Measurements from ENCODE around the gene RTTN. TPM values are rescaled to one million over a fixed set of nuclear protein-coding genes. Genes with fewer than 3 reads are reported as not detected.

The RTTN gene
- total RNA-seq, 1 experiment from 2014 or later: 21.5 TPM

DNA sequence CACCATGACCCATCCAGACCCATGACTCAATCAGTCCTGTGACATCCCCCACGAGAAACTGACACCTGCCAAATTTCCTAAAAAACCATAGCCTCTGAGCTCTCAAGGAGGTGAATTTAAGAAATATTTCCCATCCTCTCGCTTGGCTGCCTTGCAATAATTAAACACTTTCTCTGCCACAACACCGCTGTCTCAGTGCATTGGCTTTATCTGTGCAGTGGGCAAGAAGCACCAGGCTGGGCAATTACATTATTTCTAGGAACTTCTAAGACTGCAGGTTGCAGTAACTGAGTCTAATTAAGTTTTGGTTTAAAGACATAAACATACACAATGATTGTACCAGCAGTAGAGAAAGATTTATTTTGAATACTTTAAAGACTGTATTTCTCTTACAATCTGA lies 22.0 kb upstream of the RTTN start (continued):
- TF ChIP-seq, protein P1, sequence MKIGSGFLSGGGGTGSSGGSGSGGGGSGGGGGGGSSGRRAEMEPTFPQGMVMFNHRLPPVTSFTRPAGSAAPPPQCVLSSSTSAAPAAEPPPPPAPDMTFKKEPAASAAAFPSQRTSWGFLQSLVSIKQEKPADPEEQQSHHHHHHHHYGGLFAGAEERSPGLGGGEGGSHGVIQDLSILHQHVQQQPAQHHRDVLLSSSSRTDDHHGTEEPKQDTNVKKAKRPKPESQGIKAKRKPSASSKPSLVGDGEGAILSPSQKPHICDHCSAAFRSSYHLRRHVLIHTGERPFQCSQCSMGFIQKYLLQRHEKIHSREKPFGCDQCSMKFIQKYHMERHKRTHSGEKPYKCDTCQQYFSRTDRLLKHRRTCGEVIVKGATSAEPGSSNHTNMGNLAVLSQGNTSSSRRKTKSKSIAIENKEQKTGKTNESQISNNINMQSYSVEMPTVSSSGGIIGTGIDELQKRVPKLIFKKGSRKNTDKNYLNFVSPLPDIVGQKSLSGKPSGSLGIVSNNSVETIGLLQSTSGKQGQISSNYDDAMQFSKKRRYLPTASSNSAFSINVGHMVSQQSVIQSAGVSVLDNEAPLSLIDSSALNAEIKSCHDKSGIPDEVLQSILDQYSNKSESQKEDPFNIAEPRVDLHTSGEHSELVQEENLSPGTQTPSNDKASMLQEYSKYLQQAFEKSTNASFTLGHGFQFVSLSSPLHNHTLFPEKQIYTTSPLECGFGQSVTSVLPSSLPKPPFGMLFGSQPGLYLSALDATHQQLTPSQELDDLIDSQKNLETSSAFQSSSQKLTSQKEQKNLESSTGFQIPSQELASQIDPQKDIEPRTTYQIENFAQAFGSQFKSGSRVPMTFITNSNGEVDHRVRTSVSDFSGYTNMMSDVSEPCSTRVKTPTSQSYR (CRISPR knock-in tag; IDR thresholded peaks at IDR 0.05): no peak
- TF ChIP-seq NFYB (CRISPR knock-in tag; conservative IDR thresholded peaks at IDR 0.05; ENCODE audit: low read depth): no peak
- TF ChIP-seq, protein P2, sequence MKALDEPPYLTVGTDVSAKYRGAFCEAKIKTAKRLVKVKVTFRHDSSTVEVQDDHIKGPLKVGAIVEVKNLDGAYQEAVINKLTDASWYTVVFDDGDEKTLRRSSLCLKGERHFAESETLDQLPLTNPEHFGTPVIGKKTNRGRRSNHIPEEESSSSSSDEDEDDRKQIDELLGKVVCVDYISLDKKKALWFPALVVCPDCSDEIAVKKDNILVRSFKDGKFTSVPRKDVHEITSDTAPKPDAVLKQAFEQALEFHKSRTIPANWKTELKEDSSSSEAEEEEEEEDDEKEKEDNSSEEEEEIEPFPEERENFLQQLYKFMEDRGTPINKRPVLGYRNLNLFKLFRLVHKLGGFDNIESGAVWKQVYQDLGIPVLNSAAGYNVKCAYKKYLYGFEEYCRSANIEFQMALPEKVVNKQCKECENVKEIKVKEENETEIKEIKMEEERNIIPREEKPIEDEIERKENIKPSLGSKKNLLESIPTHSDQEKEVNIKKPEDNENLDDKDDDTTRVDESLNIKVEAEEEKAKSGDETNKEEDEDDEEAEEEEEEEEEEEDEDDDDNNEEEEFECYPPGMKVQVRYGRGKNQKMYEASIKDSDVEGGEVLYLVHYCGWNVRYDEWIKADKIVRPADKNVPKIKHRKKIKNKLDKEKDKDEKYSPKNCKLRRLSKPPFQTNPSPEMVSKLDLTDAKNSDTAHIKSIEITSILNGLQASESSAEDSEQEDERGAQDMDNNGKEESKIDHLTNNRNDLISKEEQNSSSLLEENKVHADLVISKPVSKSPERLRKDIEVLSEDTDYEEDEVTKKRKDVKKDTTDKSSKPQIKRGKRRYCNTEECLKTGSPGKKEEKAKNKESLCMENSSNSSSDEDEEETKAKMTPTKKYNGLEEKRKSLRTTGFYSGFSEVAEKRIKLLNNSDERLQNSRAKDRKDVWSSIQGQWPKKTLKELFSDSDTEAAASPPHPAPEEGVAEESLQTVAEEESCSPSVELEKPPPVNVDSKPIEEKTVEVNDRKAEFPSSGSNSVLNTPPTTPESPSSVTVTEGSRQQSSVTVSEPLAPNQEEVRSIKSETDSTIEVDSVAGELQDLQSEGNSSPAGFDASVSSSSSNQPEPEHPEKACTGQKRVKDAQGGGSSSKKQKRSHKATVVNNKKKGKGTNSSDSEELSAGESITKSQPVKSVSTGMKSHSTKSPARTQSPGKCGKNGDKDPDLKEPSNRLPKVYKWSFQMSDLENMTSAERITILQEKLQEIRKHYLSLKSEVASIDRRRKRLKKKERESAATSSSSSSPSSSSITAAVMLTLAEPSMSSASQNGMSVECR (CRISPR knock-in tag; IDR thresholded peaks at IDR 0.05; ENCODE audit: borderline replicate concordance): no peak
- TF ChIP-seq TEAD4 (CRISPR knock-in tag; IDR thresholded peaks at IDR 0.05): no peak
- no peak for TF ChIP-seq ZNF396 (CRISPR knock-in tag; IDR thresholded peaks at IDR 0.05; ENCODE audit: borderline replicate concordance)
- TF ChIP-seq, protein P3, sequence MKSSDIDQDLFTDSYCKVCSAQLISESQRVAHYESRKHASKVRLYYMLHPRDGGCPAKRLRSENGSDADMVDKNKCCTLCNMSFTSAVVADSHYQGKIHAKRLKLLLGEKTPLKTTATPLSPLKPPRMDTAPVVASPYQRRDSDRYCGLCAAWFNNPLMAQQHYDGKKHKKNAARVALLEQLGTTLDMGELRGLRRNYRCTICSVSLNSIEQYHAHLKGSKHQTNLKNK (CRISPR knock-in tag; IDR thresholded peaks at IDR 0.05): no peak
- TF ChIP-seq, protein P4, sequence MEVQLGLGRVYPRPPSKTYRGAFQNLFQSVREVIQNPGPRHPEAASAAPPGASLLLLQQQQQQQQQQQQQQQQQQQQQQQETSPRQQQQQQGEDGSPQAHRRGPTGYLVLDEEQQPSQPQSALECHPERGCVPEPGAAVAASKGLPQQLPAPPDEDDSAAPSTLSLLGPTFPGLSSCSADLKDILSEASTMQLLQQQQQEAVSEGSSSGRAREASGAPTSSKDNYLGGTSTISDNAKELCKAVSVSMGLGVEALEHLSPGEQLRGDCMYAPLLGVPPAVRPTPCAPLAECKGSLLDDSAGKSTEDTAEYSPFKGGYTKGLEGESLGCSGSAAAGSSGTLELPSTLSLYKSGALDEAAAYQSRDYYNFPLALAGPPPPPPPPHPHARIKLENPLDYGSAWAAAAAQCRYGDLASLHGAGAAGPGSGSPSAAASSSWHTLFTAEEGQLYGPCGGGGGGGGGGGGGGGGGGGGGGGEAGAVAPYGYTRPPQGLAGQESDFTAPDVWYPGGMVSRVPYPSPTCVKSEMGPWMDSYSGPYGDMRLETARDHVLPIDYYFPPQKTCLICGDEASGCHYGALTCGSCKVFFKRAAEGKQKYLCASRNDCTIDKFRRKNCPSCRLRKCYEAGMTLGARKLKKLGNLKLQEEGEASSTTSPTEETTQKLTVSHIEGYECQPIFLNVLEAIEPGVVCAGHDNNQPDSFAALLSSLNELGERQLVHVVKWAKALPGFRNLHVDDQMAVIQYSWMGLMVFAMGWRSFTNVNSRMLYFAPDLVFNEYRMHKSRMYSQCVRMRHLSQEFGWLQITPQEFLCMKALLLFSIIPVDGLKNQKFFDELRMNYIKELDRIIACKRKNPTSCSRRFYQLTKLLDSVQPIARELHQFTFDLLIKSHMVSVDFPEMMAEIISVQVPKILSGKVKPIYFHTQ (CRISPR knock-in tag; IDR thresholded peaks at IDR 0.05): no peak
- no peak for TF ChIP-seq ZNF317 (CRISPR knock-in tag; IDR thresholded peaks at IDR 0.05; ENCODE audit: borderline replicate concordance, low read depth)
- TF ChIP-seq, protein P5, sequence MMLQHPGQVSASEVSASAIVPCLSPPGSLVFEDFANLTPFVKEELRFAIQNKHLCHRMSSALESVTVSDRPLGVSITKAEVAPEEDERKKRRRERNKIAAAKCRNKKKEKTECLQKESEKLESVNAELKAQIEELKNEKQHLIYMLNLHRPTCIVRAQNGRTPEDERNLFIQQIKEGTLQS (CRISPR knock-in tag; conservative IDR thresholded peaks at IDR 0.05): no peak
- TF ChIP-seq NR1H2 (CRISPR knock-in tag; IDR thresholded peaks at IDR 0.05): no peak

DNA sequence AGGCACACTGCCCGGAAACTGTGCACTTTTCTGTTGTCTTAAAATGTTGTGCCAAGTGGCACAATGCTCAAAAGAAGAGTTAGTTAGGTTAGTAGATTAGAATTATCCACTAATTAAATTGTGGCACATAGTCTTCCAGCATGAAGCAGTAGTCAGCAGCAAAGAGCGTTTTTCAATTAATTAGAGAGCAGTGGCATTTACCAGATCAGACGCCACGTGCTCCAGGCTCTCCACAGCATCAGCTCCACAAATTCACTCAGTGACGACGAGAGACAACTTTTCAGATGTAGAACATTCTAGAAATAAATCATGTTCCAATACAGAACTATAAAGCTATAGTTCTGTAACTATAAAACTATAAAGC lies 16.4 kb upstream of the RTTN start:
- Mint-ChIP-seq H3K4me3 (no peak overlapping the region), H3K27me3 (ENCODE audit: low read depth) (no peaks in the 10 kb centered on the region), H3K27ac (no peak overlapping the region), H3K36me3 (0 out of 2 replicates have a peak, but pooled peaks cover under 1% of the 10 kb centered on the region), H3K9me3 (peaks cover 5% of the 10 kb centered on the region), H3K4me1 (peaks cover 15% of the 10 kb centered on the region)
- ChIA-PET CTCF (no interaction called here), POLR2A (no interaction called here)
- ATAC-seq: no peak
- DNase-seq (ENCODE audit: low spot score): no peak
- no peak for TF ChIP-seq PRRX2 (CRISPR knock-in tag; IDR thresholded peaks at IDR 0.05)
- no peak for TF ChIP-seq TEAD4 (CRISPR knock-in tag; IDR thresholded peaks at IDR 0.05)
- TF ChIP-seq, protein P6, sequence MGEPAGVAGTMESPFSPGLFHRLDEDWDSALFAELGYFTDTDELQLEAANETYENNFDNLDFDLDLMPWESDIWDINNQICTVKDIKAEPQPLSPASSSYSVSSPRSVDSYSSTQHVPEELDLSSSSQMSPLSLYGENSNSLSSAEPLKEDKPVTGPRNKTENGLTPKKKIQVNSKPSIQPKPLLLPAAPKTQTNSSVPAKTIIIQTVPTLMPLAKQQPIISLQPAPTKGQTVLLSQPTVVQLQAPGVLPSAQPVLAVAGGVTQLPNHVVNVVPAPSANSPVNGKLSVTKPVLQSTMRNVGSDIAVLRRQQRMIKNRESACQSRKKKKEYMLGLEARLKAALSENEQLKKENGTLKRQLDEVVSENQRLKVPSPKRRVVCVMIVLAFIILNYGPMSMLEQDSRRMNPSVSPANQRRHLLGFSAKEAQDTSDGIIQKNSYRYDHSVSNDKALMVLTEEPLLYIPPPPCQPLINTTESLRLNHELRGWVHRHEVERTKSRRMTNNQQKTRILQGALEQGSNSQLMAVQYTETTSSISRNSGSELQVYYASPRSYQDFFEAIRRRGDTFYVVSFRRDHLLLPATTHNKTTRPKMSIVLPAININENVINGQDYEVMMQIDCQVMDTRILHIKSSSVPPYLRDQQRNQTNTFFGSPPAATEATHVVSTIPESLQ (CRISPR knock-in tag; IDR thresholded peaks at IDR 0.05): no peak
- TF ChIP-seq GABPB1 (CRISPR knock-in tag; IDR thresholded peaks at IDR 0.05): no peak
- TF ChIP-seq RORB (CRISPR knock-in tag; IDR thresholded peaks at IDR 0.05): no peak
- no peak for TF ChIP-seq ZNF138 (CRISPR knock-in tag; conservative IDR thresholded peaks at IDR 0.05)
- TF ChIP-seq, protein P7, sequence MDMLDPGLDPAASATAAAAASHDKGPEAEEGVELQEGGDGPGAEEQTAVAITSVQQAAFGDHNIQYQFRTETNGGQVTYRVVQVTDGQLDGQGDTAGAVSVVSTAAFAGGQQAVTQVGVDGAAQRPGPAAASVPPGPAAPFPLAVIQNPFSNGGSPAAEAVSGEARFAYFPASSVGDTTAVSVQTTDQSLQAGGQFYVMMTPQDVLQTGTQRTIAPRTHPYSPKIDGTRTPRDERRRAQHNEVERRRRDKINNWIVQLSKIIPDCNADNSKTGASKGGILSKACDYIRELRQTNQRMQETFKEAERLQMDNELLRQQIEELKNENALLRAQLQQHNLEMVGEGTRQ (CRISPR knock-in tag; IDR thresholded peaks at IDR 0.05): no peak
- TF ChIP-seq CBFB (CRISPR knock-in tag; IDR thresholded peaks at IDR 0.05; ENCODE audit: low read depth): no peak
- no peak for TF ChIP-seq ZNF232 (CRISPR knock-in tag; IDR thresholded peaks at IDR 0.05)
- TF ChIP-seq, protein P8, sequence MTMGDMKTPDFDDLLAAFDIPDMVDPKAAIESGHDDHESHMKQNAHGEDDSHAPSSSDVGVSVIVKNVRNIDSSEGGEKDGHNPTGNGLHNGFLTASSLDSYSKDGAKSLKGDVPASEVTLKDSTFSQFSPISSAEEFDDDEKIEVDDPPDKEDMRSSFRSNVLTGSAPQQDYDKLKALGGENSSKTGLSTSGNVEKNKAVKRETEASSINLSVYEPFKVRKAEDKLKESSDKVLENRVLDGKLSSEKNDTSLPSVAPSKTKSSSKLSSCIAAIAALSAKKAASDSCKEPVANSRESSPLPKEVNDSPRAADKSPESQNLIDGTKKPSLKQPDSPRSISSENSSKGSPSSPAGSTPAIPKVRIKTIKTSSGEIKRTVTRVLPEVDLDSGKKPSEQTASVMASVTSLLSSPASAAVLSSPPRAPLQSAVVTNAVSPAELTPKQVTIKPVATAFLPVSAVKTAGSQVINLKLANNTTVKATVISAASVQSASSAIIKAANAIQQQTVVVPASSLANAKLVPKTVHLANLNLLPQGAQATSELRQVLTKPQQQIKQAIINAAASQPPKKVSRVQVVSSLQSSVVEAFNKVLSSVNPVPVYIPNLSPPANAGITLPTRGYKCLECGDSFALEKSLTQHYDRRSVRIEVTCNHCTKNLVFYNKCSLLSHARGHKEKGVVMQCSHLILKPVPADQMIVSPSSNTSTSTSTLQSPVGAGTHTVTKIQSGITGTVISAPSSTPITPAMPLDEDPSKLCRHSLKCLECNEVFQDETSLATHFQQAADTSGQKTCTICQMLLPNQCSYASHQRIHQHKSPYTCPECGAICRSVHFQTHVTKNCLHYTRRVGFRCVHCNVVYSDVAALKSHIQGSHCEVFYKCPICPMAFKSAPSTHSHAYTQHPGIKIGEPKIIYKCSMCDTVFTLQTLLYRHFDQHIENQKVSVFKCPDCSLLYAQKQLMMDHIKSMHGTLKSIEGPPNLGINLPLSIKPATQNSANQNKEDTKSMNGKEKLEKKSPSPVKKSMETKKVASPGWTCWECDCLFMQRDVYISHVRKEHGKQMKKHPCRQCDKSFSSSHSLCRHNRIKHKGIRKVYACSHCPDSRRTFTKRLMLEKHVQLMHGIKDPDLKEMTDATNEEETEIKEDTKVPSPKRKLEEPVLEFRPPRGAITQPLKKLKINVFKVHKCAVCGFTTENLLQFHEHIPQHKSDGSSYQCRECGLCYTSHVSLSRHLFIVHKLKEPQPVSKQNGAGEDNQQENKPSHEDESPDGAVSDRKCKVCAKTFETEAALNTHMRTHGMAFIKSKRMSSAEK (CRISPR knock-in tag; IDR thresholded peaks at IDR 0.05; ENCODE audit: borderline replicate concordance): no peak
